K562 (cell line): Measurements from ENCODE around the gene KAZN. TPM values are rescaled to one million over a fixed set of nuclear protein-coding genes. Genes with fewer than 3 reads are reported as not detected.

Experiments
- BCOR ChIP-seq: fragments of 450-650 bp; IDR thresholded peaks from 2 replicates; pipeline ENCODE4 v1.6.1; 2016
- CREM ChIP-seq: IDR thresholded peaks from 2 replicates; pipeline ENCODE4 v1.6.1; 2014; ENCODE audit warnings: antibody characterized with exemption, low read depth
- EZH2 ChIP-seq: IDR thresholded peaks from 2 replicates; pipeline ENCODE4 v1.6.1; 2012; ENCODE audit warnings: low read depth, mild to moderate bottlenecking, inconsistent platforms, low read length, borderline replicate concordance
- FUS ChIP-seq: fragments of 200-400 bp; formaldehyde crosslinking; optimal IDR thresholded peaks from 2 replicates; pipeline ENCODE3; 2017; ENCODE audit warnings: low read depth, low read length
- GABPA ChIP-seq: fragments of 200-800 bp; sonication (Bioruptor generic); conservative IDR thresholded peaks from 2 replicates; pipeline ENCODE4 v1.6.1; 2016; ENCODE audit warnings: low read depth, missing genetic modification characterization, missing compliant biosample characterization
- MAZ ChIP-seq, 2 experiments: fragments of 450-650 bp in 1 of 2; sonication (generic) in 1 of 2; formaldehyde crosslinking; IDR thresholded peaks in 1 of 2; conservative IDR thresholded peaks in 1 of 2; 2 replicates each; pipeline versions ENCODE4 v1.4.0 to v1.5.0; 2020; ENCODE audit warnings: mild to moderate bottlenecking in 1 of 2, missing genetic modification reagents in 1 of 2
- MGA ChIP-seq: fragments of 450-650 bp; IDR thresholded peaks from 2 replicates; pipeline ENCODE4 v1.6.1; 2016; ENCODE audit warnings: mild to moderate bottlenecking, moderate library complexity
- NFRKB ChIP-seq: fragments of 450-650 bp; IDR thresholded peaks from 2 replicates; pipeline ENCODE4 v1.6.1; 2016; ENCODE audit warnings: low read depth
- ZNF124 ChIP-seq: sonication (generic); formaldehyde crosslinking; IDR thresholded peaks from 2 replicates; pipeline ENCODE4 v1.8.1; 2022; ENCODE audit warnings: missing genetic modification reagents
- ZNF592 ChIP-seq: fragments of 450-650 bp; IDR thresholded peaks from 2 replicates; pipeline ENCODE4 v1.6.1; 2017; ENCODE audit warnings: antibody characterized with exemption, mild to moderate bottlenecking
- polyA plus RNA-seq, 8 experiments: library from polyadenylated mRNA; depleted of rRNA in 4 of 8; stranded (reverse) in 5 of 8; unstranded in 3 of 8; fragments of >200 nt; fragmentation: Nextera tagmentation in 2 of 8; fragmentation: Illumina TruSeq in 1 of 8; extraction: Ambion mirVana in 2 of 8; extraction: Trizol in 1 of 8; gene quantifications; 2 replicates each; pipeline versions ENCODE4 v1.2.1 to v1.2.3, GENCODE V29; 2011 to 2014; ENCODE audit warnings: inconsistent platforms in 1 of 8, missing spikeins in 1 of 8
- total RNA-seq, 7 experiments: library from RNA; depleted of rRNA in 6 of 7; stranded (reverse); fragments of >200 nt in 6 of 7; fragmentation: Illumina TruSeq in 2 of 7; extraction: Trizol in 2 of 7; gene quantifications; 2 replicates each; pipeline versions ENCODE4 v1.2.1 to v1.2.3, GENCODE V29; 2011 to 2021; ENCODE audit warnings: low replicate concordance in 1 of 7

KAZN gene
- total and polyA plus RNA-seq, 9 of the 15 experiments (the other 6 are each of a cell fraction or from before 2014, with no cell fraction given) = 2.1 to 21.6 (median 5.4) TPM

- TF ChIP-seq MGA = peak; percentile 67
- TF ChIP-seq ZNF592 = 0 out of 2 replicates have a peak, but pooled peaks have one; percentile 28
- 0 out of 4 replicates have a peak, but pooled peaks have one; percentile 14 to 71 for TF ChIP-seq MAZ (CRISPR knock-in tag; conservative IDR thresholded peaks at IDR 0.05 in 1 of 2, IDR thresholded peaks at IDR 0.05 in 1 of 2)
- TF ChIP-seq CREM = no peak
- peak; percentile 93; the same call in 1 of the 2 replicates for TF ChIP-seq EZH2
- 0 out of 2 replicates have a peak, but pooled peaks have one; percentile 20 for TF ChIP-seq GABPA
- TF ChIP-seq BCOR = peak; percentile 52; the same call in 1 of the 2 replicates
- TF ChIP-seq ZNF124 = no peak
- TF ChIP-seq FUS = no peak
- TF ChIP-seq NFRKB = no peak
These were observed 555.5 kb downstream of the KAZN start (continued) for GRCh38 chr1:15153842-15154479.
